Epidermal melanocyte (primary cell): ENCODE data around the gene POLR1H.
"Not testable (repeated sequence)": the region's sequence is repeated elsewhere in the genome, so short reads cannot be mapped to it uniquely, and the experiment has no call there.

Experiments used
- DNase-seq: peaks from one replicate; pipeline ENCODE4 v3.0.0; 2011; ENCODE audit warnings: low spot score; ENCODE audit not compliant: insufficient read length

The POLR1H gene

GRCh38 chr6:30061092-30061857, at the start of gene POLR1H:
Gene POLR1H, plus strand, starts transcription at chr6:30061265. Its CDS starts 260 bp downstream, at chr6:30061525.
- peak; percentile 92 for DNase-seq

- DNase-seq: no peak
Observed at GRCh38 chr6:30013291-30013922, 47.7 kb upstream of the POLR1H start.

GRCh38 chr6:30019819-30020218, 41.2 kb upstream of the POLR1H start:
- no peak for DNase-seq

- no peak for DNase-seq
Observed at GRCh38 chr6:30020626-30021025, 40.4 kb upstream of the POLR1H start.

GRCh38 chr6:30022189-30022588, 38.9 kb upstream of the POLR1H start:
- no peak for DNase-seq

- DNase-seq: not testable (repeated sequence)
Observed at GRCh38 chr6:30022712-30023111, 38.4 kb upstream of the POLR1H start.

GRCh38 chr6:30025186-30025585, 35.9 kb upstream of the POLR1H start:
- no peak for DNase-seq

- DNase-seq: no peak
Observed at GRCh38 chr6:30029588-30029987, 31.5 kb upstream of the POLR1H start.

GRCh38 chr6:30031381-30031780, 29.7 kb upstream of the POLR1H start:
- no peak for DNase-seq

- DNase-seq: not testable (repeated sequence)
Observed at GRCh38 chr6:30033440-30033839, 27.6 kb upstream of the POLR1H start.

- no peak for DNase-seq
Observed at GRCh38 chr6:30035784-30036183, 25.3 kb upstream of the POLR1H start.

- no peak for DNase-seq
Observed at GRCh38 chr6:30037182-30037788, 23.8 kb upstream of the POLR1H start.

GRCh38 chr6:30041221-30041620, 19.8 kb upstream of the POLR1H start:
- no peak for DNase-seq

GRCh38 chr6:30041821-30042220, 19.2 kb upstream of the POLR1H start:
- no peak for DNase-seq

- no peak for DNase-seq
Observed at GRCh38 chr6:30042476-30042875, 18.6 kb upstream of the POLR1H start.

- DNase-seq: no peak
Observed at GRCh38 chr6:30042914-30043313, 18.2 kb upstream of the POLR1H start.

- no peak for DNase-seq
Observed at GRCh38 chr6:30043744-30044143, 17.3 kb upstream of the POLR1H start.

GRCh38 chr6:30044630-30045029, 16.4 kb upstream of the POLR1H start:
- no peak for DNase-seq

- DNase-seq: no peak
Observed at GRCh38 chr6:30047220-30047619, 13.8 kb upstream of the POLR1H start.

GRCh38 chr6:30053682-30054081, 7.4 kb upstream of the POLR1H start:
- no peak for DNase-seq

GRCh38 chr6:30055513-30055912, 5.6 kb upstream of the POLR1H start:
- DNase-seq: no peak

- DNase-seq: no peak
Observed at GRCh38 chr6:30060606-30061091, 416 bp upstream of the POLR1H start.
